Ishikawa (cell line): ENCODE data around the gene NOD1.

Experiments used
- EGR1 ChIP-seq: IDR thresholded peaks from 2 replicates; pipeline ENCODE4 v1.6.1; 2012
- FOXM1 ChIP-seq: IDR thresholded peaks from 2 replicates; pipeline ENCODE4 v1.6.1; 2012; ENCODE audit warnings: low read depth, borderline replicate concordance
- RAD21 ChIP-seq: IDR thresholded peaks from 2 replicates; pipeline ENCODE4 v1.6.1; 2012; ENCODE audit warnings: low read depth
- TAF1 ChIP-seq: IDR thresholded peaks from 2 replicates; pipeline ENCODE4 v1.6.1; 2012; ENCODE audit warnings: low read depth, mild to moderate bottlenecking
- YY1 ChIP-seq: IDR thresholded peaks from 2 replicates; pipeline ENCODE4 v1.6.1; 2012; ENCODE audit warnings: low read depth
- ZBTB7A ChIP-seq: IDR thresholded peaks from 2 replicates; pipeline ENCODE4 v1.6.1; 2012; ENCODE audit warnings: low read depth
- TF ChIP-seq, protein P1 (sequence below): IDR thresholded peaks from 2 replicates; pipeline ENCODE4 v1.6.1; 2012; ENCODE audit warnings: low read depth, mild to moderate bottlenecking
- TF ChIP-seq, protein P2 (sequence below): IDR thresholded peaks from 2 replicates; pipeline ENCODE4 v1.6.1; 2012

DNA sequence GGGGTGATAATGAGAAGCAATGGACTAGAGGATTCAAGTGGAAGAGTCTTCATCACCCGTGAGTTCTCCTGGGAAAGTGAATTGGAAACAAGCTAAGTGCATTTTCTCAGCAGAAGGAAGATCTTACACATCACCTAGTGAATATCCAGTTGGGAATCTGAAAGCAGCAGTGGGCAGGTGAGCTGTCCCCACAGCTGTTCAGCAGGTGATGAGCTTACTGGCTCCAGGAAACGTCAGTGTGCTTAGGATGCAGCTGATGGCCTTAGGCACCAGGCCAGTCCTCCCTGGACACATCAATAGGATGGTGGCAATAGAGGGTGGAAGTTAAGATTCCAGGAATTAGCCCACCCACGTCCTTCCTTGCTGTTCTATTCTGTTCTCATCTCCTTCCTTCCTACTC is 66.7 kb downstream of the NOD1 start:
- no peak for TF ChIP-seq RAD21
- TF ChIP-seq, protein P1, sequence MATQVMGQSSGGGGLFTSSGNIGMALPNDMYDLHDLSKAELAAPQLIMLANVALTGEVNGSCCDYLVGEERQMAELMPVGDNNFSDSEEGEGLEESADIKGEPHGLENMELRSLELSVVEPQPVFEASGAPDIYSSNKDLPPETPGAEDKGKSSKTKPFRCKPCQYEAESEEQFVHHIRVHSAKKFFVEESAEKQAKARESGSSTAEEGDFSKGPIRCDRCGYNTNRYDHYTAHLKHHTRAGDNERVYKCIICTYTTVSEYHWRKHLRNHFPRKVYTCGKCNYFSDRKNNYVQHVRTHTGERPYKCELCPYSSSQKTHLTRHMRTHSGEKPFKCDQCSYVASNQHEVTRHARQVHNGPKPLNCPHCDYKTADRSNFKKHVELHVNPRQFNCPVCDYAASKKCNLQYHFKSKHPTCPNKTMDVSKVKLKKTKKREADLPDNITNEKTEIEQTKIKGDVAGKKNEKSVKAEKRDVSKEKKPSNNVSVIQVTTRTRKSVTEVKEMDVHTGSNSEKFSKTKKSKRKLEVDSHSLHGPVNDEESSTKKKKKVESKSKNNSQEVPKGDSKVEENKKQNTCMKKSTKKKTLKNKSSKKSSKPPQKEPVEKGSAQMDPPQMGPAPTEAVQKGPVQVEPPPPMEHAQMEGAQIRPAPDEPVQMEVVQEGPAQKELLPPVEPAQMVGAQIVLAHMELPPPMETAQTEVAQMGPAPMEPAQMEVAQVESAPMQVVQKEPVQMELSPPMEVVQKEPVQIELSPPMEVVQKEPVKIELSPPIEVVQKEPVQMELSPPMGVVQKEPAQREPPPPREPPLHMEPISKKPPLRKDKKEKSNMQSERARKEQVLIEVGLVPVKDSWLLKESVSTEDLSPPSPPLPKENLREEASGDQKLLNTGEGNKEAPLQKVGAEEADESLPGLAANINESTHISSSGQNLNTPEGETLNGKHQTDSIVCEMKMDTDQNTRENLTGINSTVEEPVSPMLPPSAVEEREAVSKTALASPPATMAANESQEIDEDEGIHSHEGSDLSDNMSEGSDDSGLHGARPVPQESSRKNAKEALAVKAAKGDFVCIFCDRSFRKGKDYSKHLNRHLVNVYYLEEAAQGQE: no peak
- no peak for TF ChIP-seq YY1
- TF ChIP-seq EGR1: no peak
- TF ChIP-seq, protein P2, sequence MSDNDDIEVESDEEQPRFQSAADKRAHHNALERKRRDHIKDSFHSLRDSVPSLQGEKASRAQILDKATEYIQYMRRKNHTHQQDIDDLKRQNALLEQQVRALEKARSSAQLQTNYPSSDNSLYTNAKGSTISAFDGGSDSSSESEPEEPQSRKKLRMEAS: no peak
- TF ChIP-seq ZBTB7A: no peak
- TF ChIP-seq TAF1: no peak
- TF ChIP-seq FOXM1: no peak
